Upper lobe of right lung (tissue), 1 donor: ENCODE results near the gene AP1M2. TPM values are rescaled to one million over a fixed set of nuclear protein-coding genes. Genes with fewer than 3 reads are reported as not detected.

Experiments
- ATAC-seq: fragments of 200-7000 bp; cut with Tn5 transposase; one replicate; pipeline ENCODE4 v1.9.1; 2020; ENCODE audit warnings: mild to moderate bottlenecking, moderate library complexity
- DNase-seq: peaks from one replicate; pipeline ENCODE4 v3.0.0-alpha.2; 2020
- H3K27ac ChIP-seq: fragments of 200-600 bp; one replicate; pipeline ENCODE4 v1.8.0; 2022
- H3K27me3 ChIP-seq: fragments of 200-600 bp; one replicate; pipeline ENCODE4 v1.8.0; 2022; ENCODE audit warnings: mild to moderate bottlenecking
- H3K36me3 ChIP-seq: fragments of 200-600 bp; one replicate; pipeline ENCODE4 v1.8.0; 2022
- H3K4me1 ChIP-seq: fragments of 200-600 bp; one replicate; pipeline ENCODE4 v1.8.0; 2022
- H3K4me3 ChIP-seq: fragments of 200-600 bp; one replicate; pipeline ENCODE4 v1.8.0; 2022; ENCODE audit warnings: mild to moderate bottlenecking
- H3K9me3 ChIP-seq: fragments of 200-600 bp; one replicate; pipeline ENCODE4 v1.8.0; 2022
- CTCF ChIP-seq: fragments of 200-600 bp; IDR thresholded peaks from one replicate; pipeline ENCODE4 v1.8.0; 2022; ENCODE audit warnings: antibody characterized with exemption
- intact Hi-C: fragments of 100-400 bp; cut with DNase I; formaldehyde crosslinking; loops from one replicate; pipeline ENCODE4 v1.11.0; 2022
- total RNA-seq: library from RNA; stranded (reverse); fragmentation: NEBNext Ultra II Directional; extraction: Animal tissue kit (Norgen Biotek cat#: 25700); gene quantifications from one replicate; pipeline ENCODE4 v1.2.1, GENCODE V29; 2021
- donor health status: DM: no; HTN: yes; CAD: no; lungs with severe emphysema.

The AP1M2 gene
- total RNA-seq, 1 donor from 2014 or later: 37.8 TPM

GRCh38 chr19:10600149-10600548 is 13.0 kb upstream of the AP1M2 start:
- ATAC-seq: no peak
- no peak overlapping the region for H3K4me3 ChIP-seq
- H3K9me3 ChIP-seq: no peaks in the 10 kb centered on the region
- peaks cover 45% of the 10 kb centered on the region for H3K4me1 ChIP-seq
- no peaks in the 10 kb centered on the region for H3K36me3 ChIP-seq
- no peak for TF ChIP-seq CTCF
- no peaks in the 10 kb centered on the region for H3K27me3 ChIP-seq
- intact Hi-C loops: no loop called here
- DNase-seq: no peak
- no peak overlapping the region for H3K27ac ChIP-seq

- intact Hi-C loops: no loop called here
- ATAC-seq: peak; percentile 58
These were observed 6.9 kb upstream of the AP1M2 start for GRCh38 chr19:10593820-10594637.

GRCh38 chr19:10593148-10593547 is 6.0 kb upstream of the AP1M2 start:
- peak overlapping the region; percentile 65 for H3K27ac ChIP-seq
- ATAC-seq: no peak

More at GRCh38 chr19:10593820-10594637, 6.9 kb upstream of the AP1M2 start:
- no peaks in the 10 kb centered on the region for H3K27me3 ChIP-seq
- peak overlapping the region; percentile 65 for H3K27ac ChIP-seq
- DNase-seq: peak; percentile 69
- H3K4me1 ChIP-seq: peaks cover 30% of the 10 kb centered on the region
- H3K9me3 ChIP-seq: no peaks in the 10 kb centered on the region
- H3K36me3 ChIP-seq: no peaks in the 10 kb centered on the region
- H3K4me3 ChIP-seq: no peak overlapping the region
- no peak for TF ChIP-seq CTCF

GRCh38 chr19:10587839-10588150 is 683 bp upstream of the AP1M2 start:
- H3K27me3 ChIP-seq: peaks cover 6% of the 10 kb centered on the region
- no peak overlapping the region for H3K4me3 ChIP-seq
- DNase-seq (no peak), ATAC-seq (no peak)
- no peaks in the 10 kb centered on the region for H3K36me3 ChIP-seq
- intact Hi-C loops: no loop called here
- H3K9me3 ChIP-seq: no peaks in the 10 kb centered on the region
- H3K4me1 ChIP-seq: no peaks in the 10 kb centered on the region
- no peak for TF ChIP-seq CTCF
- H3K27ac ChIP-seq: no peak overlapping the region

More at GRCh38 chr19:10593148-10593547, 6.0 kb upstream of the AP1M2 start:
- H3K4me3 ChIP-seq: no peak overlapping the region
- no peaks in the 10 kb centered on the region for H3K27me3 ChIP-seq
- H3K4me1 ChIP-seq: peaks cover 30% of the 10 kb centered on the region
- intact Hi-C loops: no loop called here
- H3K36me3 ChIP-seq: no peaks in the 10 kb centered on the region
- H3K9me3 ChIP-seq: no peaks in the 10 kb centered on the region
- no peak for DNase-seq
- TF ChIP-seq CTCF: no peak

- Histone ChIP-seq H3K9me3 (no peaks in the 10 kb centered on the region), H3K27ac (no peak overlapping the region), H3K4me1 (no peaks in the 10 kb centered on the region), H3K4me3 (peak overlapping the region; percentile 47), H3K27me3 (peaks cover 6% of the 10 kb centered on the region), H3K36me3 (no peaks in the 10 kb centered on the region)
- intact Hi-C loops: no loop called here
- DNase-seq (no peak), ATAC-seq (no peak)
- no peak for TF ChIP-seq CTCF
These were observed 716 bp downstream of the AP1M2 start for GRCh38 chr19:10586396-10586795.
